Measurements from ENCODE around the gene CRYBB3. TPM values are rescaled to one million over a fixed set of nuclear protein-coding genes. Genes with fewer than 3 reads are reported as not detected.

Gene CRYBB3
- total RNA-seq, 4 donors from 2014 or later: 2.3 TPM; not detected in 3

GRCh38 chr22:25160120-25160996 lies 39.3 kb upstream of the CRYBB3 start:
- Histone ChIP-seq H3K9me3 (no peaks in the 10 kb centered on the region), H3K27ac (no peak overlapping the region)

GRCh38 chr22:25161017-25161915 lies 38.4 kb upstream of the CRYBB3 start:
- no peaks in the 10 kb centered on the region for H3K36me3 ChIP-seq
- DNase-seq: no peak
- no peak for TF ChIP-seq CTCF (IDR thresholded peaks at IDR 0.05)
- TF ChIP-seq POLR2A (IDR thresholded peaks at IDR 0.05): no peak

More at GRCh38 chr22:25160120-25160996, 39.3 kb upstream of the CRYBB3 start:
- H3K36me3 ChIP-seq: no peaks in the 10 kb centered on the region
- TF ChIP-seq POLR2A (IDR thresholded peaks at IDR 0.05) (no peak), CTCF (IDR thresholded peaks at IDR 0.05) (no peak)
- no peaks in the 10 kb centered on the region for H3K27me3 ChIP-seq
- no peaks in the 10 kb centered on the region for H3K4me1 ChIP-seq
- no peak overlapping the region for H3K4me3 ChIP-seq
- DNase-seq: no peak

GRCh38 chr22:25161916-25162530 lies 37.6 kb upstream of the CRYBB3 start:
- H3K9me3 ChIP-seq: no peaks in the 10 kb centered on the region
- no peak overlapping the region for H3K27ac ChIP-seq
- no peaks in the 10 kb centered on the region for H3K36me3 ChIP-seq
- no peak for TF ChIP-seq POLR2A (IDR thresholded peaks at IDR 0.05)
- TF ChIP-seq CTCF (IDR thresholded peaks at IDR 0.05): no peak
- H3K27me3 ChIP-seq: no peaks in the 10 kb centered on the region
- no peak for DNase-seq
- H3K4me1 ChIP-seq: no peaks in the 10 kb centered on the region
- no peak overlapping the region for H3K4me3 ChIP-seq

More at GRCh38 chr22:25161017-25161915, 38.4 kb upstream of the CRYBB3 start:
- H3K4me1 ChIP-seq: no peaks in the 10 kb centered on the region
- H3K27me3 ChIP-seq: no peaks in the 10 kb centered on the region
- no peaks in the 10 kb centered on the region for H3K9me3 ChIP-seq
- H3K4me3 ChIP-seq: no peak overlapping the region
- H3K27ac ChIP-seq: no peak overlapping the region

- TF ChIP-seq POLR2A (IDR thresholded peaks at IDR 0.05) (no peak), CTCF (IDR thresholded peaks at IDR 0.05) (no peak)
- H3K4me1 ChIP-seq: no peaks in the 10 kb centered on the region
- no peaks in the 10 kb centered on the region for H3K27me3 ChIP-seq
- H3K27ac ChIP-seq: no peak overlapping the region
- no peaks in the 10 kb centered on the region for H3K36me3 ChIP-seq
- DNase-seq: no peak
- no peak overlapping the region for H3K4me3 ChIP-seq
- H3K9me3 ChIP-seq: no peaks in the 10 kb centered on the region
Observed at GRCh38 chr22:25162561-25162960, 37.1 kb upstream of the CRYBB3 start.

- no peak for DNase-seq
- H3K9me3 ChIP-seq: no peaks in the 10 kb centered on the region
- peaks cover 0 to 4% (median 0%) of the 10 kb centered on the region in 3 donors for H3K36me3 ChIP-seq
- no peaks in the 10 kb centered on the region for H3K4me1 ChIP-seq
- TF ChIP-seq CTCF (IDR thresholded peaks at IDR 0.05): no peak
- TF ChIP-seq POLR2A (IDR thresholded peaks at IDR 0.05): no peak
- no peaks in the 10 kb centered on the region for H3K27me3 ChIP-seq
- H3K27ac ChIP-seq: no peak overlapping the region
- no peak overlapping the region for H3K4me3 ChIP-seq
Observed at GRCh38 chr22:25165785-25166184, 33.9 kb upstream of the CRYBB3 start.
